Neuron (in vitro differentiated cells): ENCODE data around the gene STOX2.
"Not testable (repeated sequence)": the region's sequence is repeated elsewhere in the genome, so short reads cannot be mapped to it uniquely, and the experiment has no call there.

Experiments
- H2AFZ ChIP-seq: one replicate; pipeline ENCODE4 v1.6.1; 2013; ENCODE audit warnings: low read depth, mild to moderate bottlenecking, inconsistent platforms, low read length, moderate library complexity
- H3K27me3 ChIP-seq: one replicate; pipeline ENCODE4 v1.6.1; 2013; ENCODE audit warnings: low read length; ENCODE audit not compliant: insufficient read depth
- H3K36me3 ChIP-seq: one replicate; pipeline ENCODE4 v1.6.1; 2013; ENCODE audit warnings: low read length; ENCODE audit not compliant: insufficient read depth
- H3K4me1 ChIP-seq: one replicate; pipeline ENCODE4 v1.6.1; 2013; ENCODE audit warnings: low read length; ENCODE audit not compliant: insufficient read depth
- H3K4me3 ChIP-seq: 2 replicates; pipeline ENCODE4 v1.5.1; 2013; ENCODE audit warnings: mild to moderate bottlenecking, low read length, moderate library complexity
- H3K9me3 ChIP-seq: one replicate; pipeline ENCODE4 v1.6.1; 2013; ENCODE audit warnings: low read length

Gene STOX2

GRCh38 chr4:183924362-183925044 is 19.4 kb downstream of the STOX2 start:
- H3K4me3 ChIP-seq, result no peak overlapping the region
- no peak overlapping the region for H2AFZ ChIP-seq
- peaks cover 16% of the 10 kb centered on the region for H3K9me3 ChIP-seq
- H3K27me3 ChIP-seq, result no peaks in the 10 kb centered on the region
- H3K36me3 ChIP-seq, result peaks cover 7% of the 10 kb centered on the region
- H3K4me1 ChIP-seq, result peaks cover 10% of the 10 kb centered on the region

DNA sequence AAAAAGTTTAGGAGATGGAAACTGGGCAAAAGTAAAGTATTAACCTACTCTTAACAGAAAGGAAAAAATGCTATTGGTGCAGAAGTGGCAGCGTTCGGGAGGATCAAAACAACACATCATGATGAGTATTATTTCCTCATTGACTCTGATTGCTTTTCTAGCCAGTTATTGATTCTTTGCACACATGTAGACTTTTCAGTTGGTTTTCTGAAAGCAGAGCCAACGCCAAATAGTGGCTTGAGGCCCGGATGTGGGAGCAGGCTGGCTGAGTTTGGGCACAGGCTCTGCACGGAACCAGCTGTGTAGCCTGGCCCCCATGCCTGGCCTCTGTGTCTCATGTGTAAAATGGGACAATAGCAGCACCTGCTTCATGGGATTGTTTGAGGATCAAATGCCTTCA is 21.8 kb downstream of the STOX2 start:
- peaks cover 14% of the 10 kb centered on the region for H3K9me3 ChIP-seq
- no peak overlapping the region for H3K4me3 ChIP-seq
- peaks cover 7% of the 10 kb centered on the region for H3K36me3 ChIP-seq
- H3K4me1 ChIP-seq, result no peaks in the 10 kb centered on the region
- H3K27me3 ChIP-seq, result no peaks in the 10 kb centered on the region
- H2AFZ ChIP-seq, result no peak overlapping the region

GRCh38 chr4:183932576-183932975 is 27.5 kb downstream of the STOX2 start:
- peaks cover 4% of the 10 kb centered on the region for H3K36me3 ChIP-seq
- H2AFZ ChIP-seq, result no peak overlapping the region
- peaks cover 17% of the 10 kb centered on the region for H3K4me1 ChIP-seq
- no peak overlapping the region for H3K4me3 ChIP-seq
- H3K9me3 ChIP-seq, result peaks cover 2% of the 10 kb centered on the region
- no peaks in the 10 kb centered on the region for H3K27me3 ChIP-seq

DNA sequence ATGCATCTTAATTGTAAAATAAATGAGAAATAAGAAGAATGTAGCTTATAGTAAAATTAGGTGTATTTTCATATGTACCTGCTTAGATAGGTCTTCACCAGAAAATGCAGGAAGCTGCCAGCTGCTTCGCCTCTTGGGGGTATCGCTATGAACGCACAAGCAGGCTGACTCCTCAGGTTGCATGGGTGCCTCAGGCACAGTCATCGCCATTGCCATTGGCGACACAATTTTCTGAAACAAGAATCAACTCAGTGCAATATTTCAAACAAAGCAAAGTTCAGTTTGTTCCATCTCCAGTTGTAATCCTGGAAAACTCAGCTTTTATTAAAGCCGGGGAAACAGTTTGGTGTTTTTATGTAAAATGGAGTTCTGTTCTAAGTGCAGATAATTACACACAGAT is 29.7 kb downstream of the STOX2 start:
- Histone ChIP-seq H3K9me3 (peaks cover 2% of the 10 kb centered on the region), H3K4me3 (no peak overlapping the region), H2AFZ (no peak overlapping the region), H3K36me3 (peaks cover 9% of the 10 kb centered on the region), H3K27me3 (no peaks in the 10 kb centered on the region), H3K4me1 (peaks cover 17% of the 10 kb centered on the region)

DNA sequence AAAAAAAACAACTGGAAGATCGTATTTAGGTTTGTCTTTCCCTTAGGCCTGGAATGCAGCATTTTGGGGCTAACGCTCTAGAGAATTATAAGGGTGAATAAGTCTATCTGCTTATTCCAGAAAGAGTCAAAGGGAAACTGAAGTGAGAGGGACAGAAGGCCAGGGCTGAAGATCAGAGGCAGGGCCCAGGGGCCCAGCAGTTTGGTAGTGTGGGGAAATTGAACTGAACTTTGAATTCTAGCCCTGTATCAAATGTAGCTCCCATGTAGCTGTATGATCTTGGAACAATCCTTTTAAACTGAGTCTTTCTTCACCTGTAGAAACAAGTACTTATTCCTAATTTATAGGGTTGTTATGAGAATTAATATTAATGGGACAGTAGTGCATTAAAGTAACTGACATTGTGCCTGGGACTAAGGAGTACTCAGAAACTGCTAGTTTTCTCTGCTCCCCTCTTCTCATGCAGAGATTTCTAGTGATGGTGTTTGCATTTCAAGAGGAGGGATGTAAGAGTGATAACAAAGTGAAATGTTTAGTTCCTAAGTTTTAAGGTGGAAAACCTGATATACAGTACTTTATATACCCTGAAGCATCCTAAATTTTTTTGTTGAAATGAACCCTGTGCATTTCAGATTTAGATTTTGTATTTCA is 30.4 kb downstream of the STOX2 start:
- Histone ChIP-seq H3K9me3 (peaks cover 2% of the 10 kb centered on the region), H3K27me3 (no peaks in the 10 kb centered on the region), H3K4me3 (no peak overlapping the region), H3K4me1 (peaks cover 17% of the 10 kb centered on the region), H3K36me3 (peaks cover 14% of the 10 kb centered on the region), H2AFZ (no peak overlapping the region)

DNA sequence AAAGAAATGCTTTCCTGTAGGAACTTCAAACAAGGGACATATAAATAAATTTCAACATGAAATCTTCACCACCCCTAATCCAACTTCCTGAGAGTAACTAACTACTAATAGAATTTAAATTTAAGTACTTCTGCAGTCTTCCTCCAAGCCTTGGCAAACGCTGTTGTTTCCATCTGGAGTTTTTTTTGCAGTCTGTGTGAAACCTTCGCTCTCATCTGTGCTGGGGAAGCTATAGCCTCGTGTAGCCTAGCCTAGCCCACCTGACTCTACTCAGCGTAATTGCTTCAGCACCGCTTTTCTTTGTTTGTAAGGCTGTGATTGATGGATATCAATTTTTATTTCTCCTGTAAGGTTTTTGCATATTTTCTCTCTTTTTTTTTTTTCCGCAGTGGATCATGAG is 30.9 kb downstream of the STOX2 start:
- H3K4me3 ChIP-seq, result no peak overlapping the region
- H3K36me3 ChIP-seq, result peaks cover 16% of the 10 kb centered on the region
- H3K9me3 ChIP-seq, result peaks cover 4% of the 10 kb centered on the region
- H2AFZ ChIP-seq, result no peak overlapping the region
- H3K4me1 ChIP-seq, result peaks cover 17% of the 10 kb centered on the region
- H3K27me3 ChIP-seq, result no peaks in the 10 kb centered on the region

DNA sequence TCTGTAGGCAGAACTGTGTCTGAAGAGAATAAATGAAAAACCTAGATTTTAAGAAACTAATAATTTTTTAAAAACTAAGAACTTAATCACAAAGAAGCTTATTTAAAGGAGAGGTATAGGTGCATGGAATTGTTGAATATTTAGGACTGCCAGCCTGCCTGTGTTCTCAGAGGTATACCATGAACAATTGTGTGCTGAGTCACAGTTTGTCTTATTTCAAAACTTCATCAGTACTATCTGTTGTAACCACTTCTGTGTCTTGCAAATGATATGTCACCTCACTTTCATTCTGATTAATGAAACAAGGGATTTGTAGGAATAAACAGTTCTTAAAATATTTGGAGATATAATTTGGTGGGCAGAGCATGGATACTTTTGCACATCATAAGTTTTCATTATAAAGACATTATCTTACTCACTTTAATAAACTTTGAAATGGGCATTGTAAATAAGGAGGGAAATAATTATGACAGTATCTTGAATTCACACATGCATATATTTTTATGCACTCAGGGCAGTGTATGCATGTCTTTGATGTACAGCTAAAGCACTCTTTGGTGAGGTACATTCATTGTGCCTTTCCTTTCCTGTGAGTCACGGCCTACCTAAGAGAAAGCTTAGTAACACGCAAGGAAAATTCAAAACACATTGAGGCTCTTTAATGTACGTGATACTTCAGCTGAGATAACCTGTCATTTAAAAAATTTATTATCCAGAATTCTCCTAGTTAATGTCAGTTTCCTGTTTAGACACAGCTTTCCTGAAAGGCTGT is 31.7 kb downstream of the STOX2 start:
- H3K4me3 ChIP-seq, result no peak overlapping the region

GRCh38 chr4:183940864-183941263 is 35.8 kb downstream of the STOX2 start:
- no peaks in the 10 kb centered on the region for H3K27me3 ChIP-seq
- H3K9me3 ChIP-seq, result peaks cover 4% of the 10 kb centered on the region
- H3K4me3 ChIP-seq, result no peak overlapping the region
- H3K36me3 ChIP-seq, result peaks cover 16% of the 10 kb centered on the region
- peaks cover 8% of the 10 kb centered on the region for H3K4me1 ChIP-seq
- no peak overlapping the region for H2AFZ ChIP-seq

More for the DNA sequence above, 31.7 kb downstream of the STOX2 start:
- Histone ChIP-seq H3K9me3 (peaks cover 4% of the 10 kb centered on the region), H3K36me3 (peaks cover 16% of the 10 kb centered on the region), H3K27me3 (no peaks in the 10 kb centered on the region), H2AFZ (no peak overlapping the region), H3K4me1 (peaks cover 17% of the 10 kb centered on the region)

DNA sequence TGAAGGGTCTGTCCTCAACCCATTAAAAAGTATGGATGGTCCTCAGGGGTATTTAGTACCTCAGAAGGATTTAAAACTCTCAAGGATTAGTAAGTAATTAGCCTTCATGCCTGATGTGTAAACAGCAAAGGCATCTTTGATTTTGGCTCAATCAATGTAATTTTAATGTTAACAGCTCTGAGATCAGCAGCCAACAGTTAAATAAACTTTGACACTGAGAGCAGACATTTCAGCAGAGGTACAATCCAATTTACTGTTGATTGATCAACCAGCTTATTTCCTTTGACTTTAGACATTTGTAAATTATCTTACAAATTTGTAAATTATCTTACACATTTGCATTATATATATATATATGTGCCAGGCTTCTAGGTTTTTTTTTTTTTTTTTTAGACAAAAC is 36.9 kb downstream of the STOX2 start:
- H3K36me3 ChIP-seq, result peaks cover 16% of the 10 kb centered on the region
- no peak overlapping the region for H2AFZ ChIP-seq
- H3K27me3 ChIP-seq, result no peaks in the 10 kb centered on the region
- H3K9me3 ChIP-seq, result peaks cover 4% of the 10 kb centered on the region
- H3K4me3 ChIP-seq, result no peak overlapping the region
- peaks cover 3% of the 10 kb centered on the region for H3K4me1 ChIP-seq

DNA sequence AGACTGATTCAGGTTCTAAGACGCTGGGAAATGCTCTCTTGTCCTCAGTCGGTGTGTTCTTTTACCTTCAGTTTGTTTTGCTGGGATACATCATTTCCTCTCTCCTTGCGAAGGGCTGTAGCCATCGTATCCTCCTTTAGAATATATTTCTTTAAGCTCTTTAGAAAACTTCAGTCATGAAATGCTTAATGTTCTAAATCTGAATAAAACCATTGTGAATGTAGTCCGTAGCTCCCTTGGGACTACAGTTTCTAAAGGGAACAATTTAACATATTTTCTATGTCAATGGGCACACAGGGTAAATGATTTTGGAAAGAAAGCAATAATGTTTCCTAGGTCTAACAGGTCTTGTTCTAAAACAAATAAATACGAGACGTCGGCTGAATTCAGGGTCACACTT is 40.6 kb downstream of the STOX2 start:
- Histone ChIP-seq H3K4me3 (no peak overlapping the region), H3K27me3 (no peaks in the 10 kb centered on the region), H2AFZ (no peak overlapping the region), H3K9me3 (peaks cover 2% of the 10 kb centered on the region), H3K4me1 (peaks cover 3% of the 10 kb centered on the region), H3K36me3 (peaks cover 2% of the 10 kb centered on the region)

DNA sequence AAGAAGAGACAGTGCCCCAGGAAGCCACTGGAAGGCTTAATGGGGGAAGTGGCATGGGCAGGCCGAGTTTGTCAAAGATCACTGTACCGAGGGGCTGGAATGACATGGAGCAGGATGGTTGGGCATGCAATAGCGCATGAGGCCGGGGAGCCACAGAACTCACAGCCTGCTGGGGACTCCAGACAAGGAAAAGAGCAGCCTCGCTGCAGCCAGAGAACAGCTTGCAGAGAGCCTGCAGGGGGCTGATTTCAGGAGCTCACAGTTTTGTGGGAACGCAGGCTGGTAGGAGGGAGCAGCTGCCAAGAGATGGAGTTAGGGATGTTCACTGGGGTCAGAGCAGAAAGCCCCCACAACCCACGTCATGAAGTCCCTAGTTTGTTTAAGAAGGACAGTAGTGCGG is 45.4 kb downstream of the STOX2 start:
- Histone ChIP-seq H3K36me3 (peaks cover 4% of the 10 kb centered on the region), H3K4me1 (peaks cover 1% of the 10 kb centered on the region), H3K4me3 (no peak overlapping the region), H2AFZ (no peak overlapping the region), H3K9me3 (no peaks in the 10 kb centered on the region), H3K27me3 (no peaks in the 10 kb centered on the region)

DNA sequence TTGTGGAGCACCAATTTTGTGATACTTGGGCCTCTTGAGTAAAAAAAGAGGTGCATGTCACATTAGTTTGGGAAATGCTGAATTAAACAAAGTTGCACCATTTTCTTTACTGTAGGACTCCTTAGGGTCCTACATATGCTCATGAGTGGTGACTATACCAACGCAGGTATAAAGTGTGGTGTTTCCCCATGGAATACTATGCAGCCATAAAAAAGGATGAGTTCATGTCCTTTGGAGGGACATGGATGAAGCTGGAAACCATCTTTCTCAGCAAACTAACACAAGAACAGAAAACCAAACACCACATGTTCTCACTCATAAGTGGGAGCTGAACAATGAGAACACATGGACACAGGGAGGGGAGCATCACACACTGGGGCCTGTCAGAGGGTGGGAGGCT is 47.5 kb downstream of the STOX2 start:
- not testable (repeated sequence) for H3K4me3 ChIP-seq, H3K9me3 ChIP-seq

DNA sequence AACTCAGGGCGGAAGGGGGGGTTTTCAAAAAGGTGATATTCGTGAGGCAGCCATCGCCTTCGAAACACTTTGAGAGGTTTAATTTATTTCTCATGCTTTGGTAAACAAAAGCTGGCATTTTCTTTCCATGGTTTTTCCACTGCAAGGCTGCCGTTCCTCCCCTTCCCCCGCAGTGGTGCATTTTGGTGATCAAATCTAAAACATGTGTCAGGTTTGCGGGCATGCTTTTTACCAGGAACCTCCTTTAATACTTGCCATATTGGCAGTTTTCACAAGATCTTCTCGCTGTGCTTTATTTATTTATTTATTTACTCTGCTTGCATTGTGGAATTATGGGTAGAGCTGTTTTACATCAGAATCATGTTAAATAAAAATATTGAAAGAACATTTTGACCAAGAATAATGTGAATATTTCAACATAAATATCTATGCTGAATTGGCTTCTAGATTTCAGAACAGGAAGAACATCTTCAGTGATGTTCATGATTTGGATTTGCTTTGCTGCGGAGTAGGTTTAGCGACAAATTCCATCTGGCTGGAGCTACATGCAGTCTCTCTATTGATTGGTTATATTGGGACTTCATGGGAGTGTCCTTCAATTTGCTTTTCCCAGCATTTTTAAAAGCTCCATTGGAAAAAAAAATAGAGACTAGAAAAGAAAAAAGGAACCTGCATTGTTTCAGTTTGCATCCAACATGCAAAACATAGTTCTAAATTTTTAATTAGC is 54.4 kb downstream of the STOX2 start:
- Histone ChIP-seq H3K4me1 (peaks cover 47% of the 10 kb centered on the region), H3K27me3 (no peaks in the 10 kb centered on the region), H3K4me3 (peak overlapping the region; percentile 48), H3K36me3 (peaks cover 4% of the 10 kb centered on the region), H2AFZ (peak overlapping the region; percentile 46), H3K9me3 (no peaks in the 10 kb centered on the region)

More for the DNA sequence above, 47.5 kb downstream of the STOX2 start:
- H3K36me3 ChIP-seq, H3K4me1 ChIP-seq, H3K27me3 ChIP-seq, H2AFZ ChIP-seq: not testable (repeated sequence)
